ENCODE measurements around the gene CSF3R. TPM values are rescaled to one million over a fixed set of nuclear protein-coding genes. Genes with fewer than 3 reads are reported as not detected.

CSF3R gene
- polyA plus RNA-seq, 4 donors, result 1.4 to 15.8 (median 3.8) TPM

GRCh38 chr1:36443297-36443696 is 39.4 kb downstream of the CSF3R start:
- DNase-seq (no peak), FAIRE-seq (no peak)
- Histone ChIP-seq H3K9me3 (ENCODE audit: control insufficient read depth in 2 of 2, insufficient read depth in 1 of 2, low read depth in 1 of 2, low read length in 1 of 2) (no peaks in the 10 kb centered on the region), H3K4me1 (ENCODE audit: control insufficient read depth in 3 of 3, insufficient read depth in 2 of 3, low read depth in 1 of 3, low read length in 2 of 3) (no peaks in the 10 kb centered on the region), H3K36me3 (ENCODE audit: control insufficient read depth in 3 of 3, insufficient read depth in 2 of 3, low read depth in 1 of 3, low read length in 3 of 3) (peaks cover 0 to 9% (median 0%) of the 10 kb centered on the region in 3 donors), H3K27me3 (ENCODE audit: control insufficient read depth in 3 of 3, insufficient read depth in 3 of 3, low read length in 3 of 3) (no peaks in the 10 kb centered on the region), H3K27ac (ENCODE audit: low read depth in 1 of 3, low read length in 2 of 3) (no peak overlapping the region), H3K4me3 (ENCODE audit: low read depth in 1 of 3, low read length in 3 of 3) (no peak overlapping the region)
- WGBS, 3 donors, result 72 to 87% (median 77%) methylated on average over 2 of the region's 2 CpGs

- Histone ChIP-seq H3K36me3 (ENCODE audit: control insufficient read depth in 3 of 3, insufficient read depth in 2 of 3, low read depth in 1 of 3, low read length in 3 of 3) (peaks cover 0 to 15% (median 0%) of the 10 kb centered on the region in 3 donors), H3K27ac (ENCODE audit: low read depth in 1 of 3, low read length in 2 of 3) (no peak overlapping the region), H3K4me1 (ENCODE audit: control insufficient read depth in 3 of 3, insufficient read depth in 2 of 3, low read depth in 1 of 3, low read length in 2 of 3) (no peaks in the 10 kb centered on the region), H3K9me3 (ENCODE audit: control insufficient read depth in 2 of 2, insufficient read depth in 1 of 2, low read depth in 1 of 2, low read length in 1 of 2) (no peaks in the 10 kb centered on the region), H3K4me3 (ENCODE audit: low read depth in 1 of 3, low read length in 3 of 3) (no peak overlapping the region), H3K27me3 (ENCODE audit: control insufficient read depth in 3 of 3, insufficient read depth in 3 of 3, low read length in 3 of 3) (no peaks in the 10 kb centered on the region)
- DNase-seq (no peak), FAIRE-seq (no peak)
- WGBS, 3 donors, result 67 to 75% (median 71%) methylated on average over 3 of the region's 3 CpGs
These were observed 40.4 kb downstream of the CSF3R start for GRCh38 chr1:36442337-36442736.

- H3K27ac ChIP-seq (ENCODE audit: low read depth in 1 of 3, low read length in 2 of 3), result no peak overlapping the region
- DNase-seq, result no peak
- H3K4me3 ChIP-seq (ENCODE audit: low read depth in 1 of 3, low read length in 3 of 3), result no peak overlapping the region
- no peaks in the 10 kb centered on the region for H3K27me3 ChIP-seq (ENCODE audit: control insufficient read depth in 3 of 3, insufficient read depth in 3 of 3, low read length in 3 of 3)
- no peak for FAIRE-seq
- H3K4me1 ChIP-seq (ENCODE audit: control insufficient read depth in 3 of 3, insufficient read depth in 2 of 3, low read depth in 1 of 3, low read length in 2 of 3), result no peaks in the 10 kb centered on the region
- no peaks in the 10 kb centered on the region for H3K9me3 ChIP-seq (ENCODE audit: control insufficient read depth in 2 of 2, insufficient read depth in 1 of 2, low read depth in 1 of 2, low read length in 1 of 2)
- peaks cover 0 to 15% (median 0%) of the 10 kb centered on the region in 3 donors for H3K36me3 ChIP-seq (ENCODE audit: control insufficient read depth in 3 of 3, insufficient read depth in 2 of 3, low read depth in 1 of 3, low read length in 3 of 3)
- 82 to 92% (median 88%) methylated on average over 3 of the region's 3 CpGs for WGBS, 3 donors
These were observed 42.1 kb downstream of the CSF3R start for GRCh38 chr1:36440646-36441045.

GRCh38 chr1:36440044-36440443 is 42.7 kb downstream of the CSF3R start:
- no peaks in the 10 kb centered on the region for H3K9me3 ChIP-seq (ENCODE audit: control insufficient read depth in 2 of 2, insufficient read depth in 1 of 2, low read depth in 1 of 2, low read length in 1 of 2)
- H3K4me1 ChIP-seq (ENCODE audit: control insufficient read depth in 3 of 3, insufficient read depth in 2 of 3, low read depth in 1 of 3, low read length in 2 of 3), result no peaks in the 10 kb centered on the region
- no peak overlapping the region for H3K27ac ChIP-seq (ENCODE audit: low read depth in 1 of 3, low read length in 2 of 3)
- no peaks in the 10 kb centered on the region for H3K27me3 ChIP-seq (ENCODE audit: control insufficient read depth in 3 of 3, insufficient read depth in 3 of 3, low read length in 3 of 3)
- FAIRE-seq (no peak), DNase-seq (no peak)
- 86 to 96% (median 93%) methylated on average over 3 of the region's 3 CpGs for WGBS, 3 donors
- no peak overlapping the region for H3K4me3 ChIP-seq (ENCODE audit: low read depth in 1 of 3, low read length in 3 of 3)
- peaks cover 0 to 15% (median 0%) of the 10 kb centered on the region in 3 donors for H3K36me3 ChIP-seq (ENCODE audit: control insufficient read depth in 3 of 3, insufficient read depth in 2 of 3, low read depth in 1 of 3, low read length in 3 of 3)

GRCh38 chr1:36438715-36439114 is 44.0 kb downstream of the CSF3R start:
- FAIRE-seq, result no peak

GRCh38 chr1:36436821-36437220 is 45.9 kb downstream of the CSF3R start:
- peaks cover 0 to 20% (median 0%) of the 10 kb centered on the region in 3 donors for H3K36me3 ChIP-seq (ENCODE audit: control insufficient read depth in 3 of 3, insufficient read depth in 2 of 3, low read depth in 1 of 3, low read length in 3 of 3)

More at GRCh38 chr1:36438715-36439114, 44.0 kb downstream of the CSF3R start:
- no peak overlapping the region for H3K4me3 ChIP-seq (ENCODE audit: low read depth in 1 of 3, low read length in 3 of 3)
- 78 to 87% (median 81%) methylated on average over 4 of the region's 4 CpGs for WGBS, 3 donors
- DNase-seq, result no peak
- peaks cover 0 to 15% (median 0%) of the 10 kb centered on the region in 3 donors for H3K36me3 ChIP-seq (ENCODE audit: control insufficient read depth in 3 of 3, insufficient read depth in 2 of 3, low read depth in 1 of 3, low read length in 3 of 3)
- no peaks in the 10 kb centered on the region for H3K9me3 ChIP-seq (ENCODE audit: control insufficient read depth in 2 of 2, insufficient read depth in 1 of 2, low read depth in 1 of 2, low read length in 1 of 2)
- H3K27ac ChIP-seq (ENCODE audit: low read depth in 1 of 3, low read length in 2 of 3), result no peak overlapping the region
- no peaks in the 10 kb centered on the region for H3K27me3 ChIP-seq (ENCODE audit: control insufficient read depth in 3 of 3, insufficient read depth in 3 of 3, low read length in 3 of 3)
- no peaks in the 10 kb centered on the region for H3K4me1 ChIP-seq (ENCODE audit: control insufficient read depth in 3 of 3, insufficient read depth in 2 of 3, low read depth in 1 of 3, low read length in 2 of 3)

GRCh38 chr1:36433102-36433501 is 49.6 kb downstream of the CSF3R start:
- Histone ChIP-seq H3K27ac (ENCODE audit: low read depth in 1 of 3, low read length in 2 of 3) (no peak overlapping the region), H3K36me3 (ENCODE audit: control insufficient read depth in 3 of 3, insufficient read depth in 2 of 3, low read depth in 1 of 3, low read length in 3 of 3) (peaks cover 0 to 22% (median 0%) of the 10 kb centered on the region in 3 donors), H3K4me1 (ENCODE audit: control insufficient read depth in 3 of 3, insufficient read depth in 2 of 3, low read depth in 1 of 3, low read length in 2 of 3) (peaks cover 0 to 4% (median 0%) of the 10 kb centered on the region in 3 donors), H3K9me3 (ENCODE audit: control insufficient read depth in 2 of 2, insufficient read depth in 1 of 2, low read depth in 1 of 2, low read length in 1 of 2) (no peaks in the 10 kb centered on the region), H3K27me3 (ENCODE audit: control insufficient read depth in 3 of 3, insufficient read depth in 3 of 3, low read length in 3 of 3) (no peaks in the 10 kb centered on the region), H3K4me3 (ENCODE audit: low read depth in 1 of 3, low read length in 3 of 3) (no peak overlapping the region)
- WGBS, 3 donors, result 24 to 44% (median 29%) methylated on average over 1 of the region's 1 CpG
- DNase-seq (no peak), FAIRE-seq (no peak)

More at GRCh38 chr1:36436821-36437220, 45.9 kb downstream of the CSF3R start:
- no peak overlapping the region for H3K4me3 ChIP-seq (ENCODE audit: low read depth in 1 of 3, low read length in 3 of 3)
- no peak for DNase-seq
- peaks cover 0 to 4% (median 0%) of the 10 kb centered on the region in 3 donors for H3K4me1 ChIP-seq (ENCODE audit: control insufficient read depth in 3 of 3, insufficient read depth in 2 of 3, low read depth in 1 of 3, low read length in 2 of 3)
- no peaks in the 10 kb centered on the region for H3K9me3 ChIP-seq (ENCODE audit: control insufficient read depth in 2 of 2, insufficient read depth in 1 of 2, low read depth in 1 of 2, low read length in 1 of 2)
- 74 to 98% (median 78%) methylated on average over 1 of the region's 1 CpG for WGBS, 3 donors
- FAIRE-seq, result no peak
- H3K27me3 ChIP-seq (ENCODE audit: control insufficient read depth in 3 of 3, insufficient read depth in 3 of 3, low read length in 3 of 3), result no peaks in the 10 kb centered on the region
- H3K27ac ChIP-seq (ENCODE audit: low read depth in 1 of 3, low read length in 2 of 3), result no peak overlapping the region

- H3K27ac ChIP-seq (ENCODE audit: low read depth in 1 of 3, low read length in 2 of 3), result no peak overlapping the region
- H3K27me3 ChIP-seq (ENCODE audit: control insufficient read depth in 3 of 3, insufficient read depth in 3 of 3, low read length in 3 of 3), result no peaks in the 10 kb centered on the region
- FAIRE-seq (no peak), DNase-seq (peak; percentile 8 to 37)
- peaks cover 0 to 4% (median 0%) of the 10 kb centered on the region in 3 donors for H3K4me1 ChIP-seq (ENCODE audit: control insufficient read depth in 3 of 3, insufficient read depth in 2 of 3, low read depth in 1 of 3, low read length in 2 of 3)
- H3K36me3 ChIP-seq (ENCODE audit: control insufficient read depth in 3 of 3, insufficient read depth in 2 of 3, low read depth in 1 of 3, low read length in 3 of 3), result peaks cover 0 to 19% (median 0%) of the 10 kb centered on the region in 3 donors
- WGBS, 3 donors, result 19 to 53% (median 39%) methylated on average over 4 of the region's 4 CpGs
- H3K4me3 ChIP-seq (ENCODE audit: low read depth in 1 of 3, low read length in 3 of 3), result no peak overlapping the region
- no peaks in the 10 kb centered on the region for H3K9me3 ChIP-seq (ENCODE audit: control insufficient read depth in 2 of 2, insufficient read depth in 1 of 2, low read depth in 1 of 2, low read length in 1 of 2)
These were observed 50.1 kb downstream of the CSF3R start for GRCh38 chr1:36432616-36433015.

GRCh38 chr1:36425791-36426190 is 56.9 kb downstream of the CSF3R start:
- DNase-seq (no peak), FAIRE-seq (no peak)
- no peak overlapping the region for H3K27ac ChIP-seq (ENCODE audit: low read depth in 1 of 3, low read length in 2 of 3)
- 64 to 79% (median 74%) methylated on average over 4 of the region's 4 CpGs for WGBS, 3 donors
- no peaks in the 10 kb centered on the region for H3K9me3 ChIP-seq (ENCODE audit: control insufficient read depth in 2 of 2, insufficient read depth in 1 of 2, low read depth in 1 of 2, low read length in 1 of 2)
- H3K4me3 ChIP-seq (ENCODE audit: low read depth in 1 of 3, low read length in 3 of 3), result no peak overlapping the region
- no peaks in the 10 kb centered on the region for H3K27me3 ChIP-seq (ENCODE audit: control insufficient read depth in 3 of 3, insufficient read depth in 3 of 3, low read length in 3 of 3)
- H3K36me3 ChIP-seq (ENCODE audit: control insufficient read depth in 3 of 3, insufficient read depth in 2 of 3, low read depth in 1 of 3, low read length in 3 of 3), result peaks cover 0 to 21% (median 0%) of the 10 kb centered on the region in 3 donors
- no peaks in the 10 kb centered on the region for H3K4me1 ChIP-seq (ENCODE audit: control insufficient read depth in 3 of 3, insufficient read depth in 2 of 3, low read depth in 1 of 3, low read length in 2 of 3)

Measured in small intestine (tissue), 7 donors.